Keratinocyte (primary cell): ENCODE data around the gene LANCL2.
A peak's percentile ranks its signal among the peaks of the same experiment; 100 is the strongest.

Experiments
- EZH2 ChIP-seq: IDR thresholded peaks from one replicate; pipeline ENCODE4 v1.6.1; 2012; ENCODE audit warnings: inconsistent platforms, mild to moderate bottlenecking, low read length, moderate library complexity
- TF ChIP-seq, protein P1 (sequence below), 3 experiments: IDR thresholded peaks in 1 of 3; conservative IDR thresholded peaks in 1 of 3; optimal IDR thresholded peaks in 1 of 3; 2 replicates in 2 of 3; 3 replicates in 1 of 3; pipeline versions ENCODE3 to v1.5.1; 2011; ENCODE audit warnings: low read length in 3 of 3, mild to moderate bottlenecking in 3 of 3, moderate library complexity in 2 of 3, control low read depth in 1 of 3, inconsistent platforms in 1 of 3; ENCODE audit not compliant: insufficient read depth in 2 of 3; ENCODE audit errors: extremely low read depth in 1 of 3

DNA sequence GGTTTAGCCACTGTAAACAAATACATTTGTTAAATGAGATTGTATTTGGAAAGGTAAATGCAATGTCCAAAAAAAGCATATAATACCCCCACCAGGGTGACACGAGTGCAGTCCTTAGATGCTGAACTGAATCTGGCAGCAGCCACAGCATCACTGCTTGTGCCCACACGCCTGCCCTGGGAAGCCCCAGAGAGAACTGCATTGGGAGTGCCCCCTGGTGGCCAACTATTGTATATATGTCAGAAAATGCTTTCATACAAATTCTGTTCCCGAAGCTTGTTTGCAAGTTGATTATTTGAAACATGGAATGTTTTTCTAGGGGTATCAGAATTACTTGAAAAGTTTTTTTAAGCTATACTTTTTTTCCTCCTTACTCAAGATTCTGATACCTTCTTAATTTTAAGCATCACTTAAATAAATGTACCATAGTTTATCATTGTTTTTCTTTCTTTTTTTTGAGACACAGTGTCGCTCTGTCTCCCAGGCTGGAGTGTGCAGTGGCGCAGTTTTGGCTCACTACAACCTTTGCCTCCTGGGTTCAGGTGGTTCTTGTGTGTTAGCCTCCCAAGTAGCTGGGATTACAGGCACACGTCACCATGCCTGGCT, 50.1 kb downstream of the LANCL2 start:
- TF ChIP-seq, protein P1, sequence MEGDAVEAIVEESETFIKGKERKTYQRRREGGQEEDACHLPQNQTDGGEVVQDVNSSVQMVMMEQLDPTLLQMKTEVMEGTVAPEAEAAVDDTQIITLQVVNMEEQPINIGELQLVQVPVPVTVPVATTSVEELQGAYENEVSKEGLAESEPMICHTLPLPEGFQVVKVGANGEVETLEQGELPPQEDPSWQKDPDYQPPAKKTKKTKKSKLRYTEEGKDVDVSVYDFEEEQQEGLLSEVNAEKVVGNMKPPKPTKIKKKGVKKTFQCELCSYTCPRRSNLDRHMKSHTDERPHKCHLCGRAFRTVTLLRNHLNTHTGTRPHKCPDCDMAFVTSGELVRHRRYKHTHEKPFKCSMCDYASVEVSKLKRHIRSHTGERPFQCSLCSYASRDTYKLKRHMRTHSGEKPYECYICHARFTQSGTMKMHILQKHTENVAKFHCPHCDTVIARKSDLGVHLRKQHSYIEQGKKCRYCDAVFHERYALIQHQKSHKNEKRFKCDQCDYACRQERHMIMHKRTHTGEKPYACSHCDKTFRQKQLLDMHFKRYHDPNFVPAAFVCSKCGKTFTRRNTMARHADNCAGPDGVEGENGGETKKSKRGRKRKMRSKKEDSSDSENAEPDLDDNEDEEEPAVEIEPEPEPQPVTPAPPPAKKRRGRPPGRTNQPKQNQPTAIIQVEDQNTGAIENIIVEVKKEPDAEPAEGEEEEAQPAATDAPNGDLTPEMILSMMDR (optimal IDR thresholded peaks at IDR 0.05 in 1 of 3, IDR thresholded peaks at IDR 0.05 in 1 of 3, conservative IDR thresholded peaks at IDR 0.05 in 1 of 3; ENCODE audit: extremely low read depth in 1 of 3, insufficient read depth in 2 of 3, low read length in 3 of 3) = peak; percentile 70 to 77 (median 75)
- no peak for TF ChIP-seq EZH2
